ENCODE measurements around the gene MBOAT1. TPM values are rescaled to one million over a fixed set of nuclear protein-coding genes. Genes with fewer than 3 reads are reported as not detected.
"Not testable (repeated sequence)": the region's sequence is repeated elsewhere in the genome, so short reads cannot be mapped to it uniquely, and the experiment has no call there.

Gene MBOAT1
- total RNA-seq, 1 experiment from 2014 or later: 22.0 TPM

DNA sequence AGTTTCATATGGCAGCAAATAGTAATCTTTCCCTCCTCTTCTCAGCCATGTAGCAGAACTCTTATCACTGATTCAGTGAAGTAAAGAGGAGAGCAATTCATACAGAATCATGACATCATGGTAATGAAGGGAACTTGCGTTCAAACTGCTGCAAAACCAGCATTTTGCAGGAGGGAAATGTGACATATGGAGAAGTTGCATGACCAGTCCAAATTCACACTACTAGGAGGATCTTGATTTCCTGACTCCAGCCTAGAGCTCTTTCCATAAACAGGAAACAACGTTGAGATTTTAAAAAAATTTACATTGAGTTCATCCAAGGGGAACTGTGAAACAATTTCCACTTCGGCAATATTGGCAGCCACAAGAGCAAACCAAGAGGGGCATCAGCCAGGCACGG lies 63.8 kb downstream of the MBOAT1 start:
- Histone ChIP-seq H3K9me3 (ENCODE audit: insufficient read depth, low read depth) (no peaks in the 10 kb centered on the region), H4K20me1 (ENCODE audit: insufficient read depth) (no peaks in the 10 kb centered on the region), H3F3A (ENCODE audit: insufficient read depth, low read depth) (no peaks in the 10 kb centered on the region), H3K27me3 (ENCODE audit: insufficient read depth, low read depth) (no peaks in the 10 kb centered on the region), H3K27ac (no peak overlapping the region), H3K4me1 (replicated peaks; ENCODE audit: insufficient read depth) (no peaks in the 10 kb centered on the region), H3K36me3 (ENCODE audit: low read depth) (no peaks in the 10 kb centered on the region), H3K79me2 (ENCODE audit: low read depth) (no peaks in the 10 kb centered on the region), H2AFZ (no peak overlapping the region), H3K9me2 (ENCODE audit: insufficient read depth) (no peaks in the 10 kb centered on the region), H3K4me2 (no peak overlapping the region), H3K4me3 (no peak overlapping the region)
- BruUV-seq (replicated peaks): no TSS peak
- ChIA-PET CTCF (no interaction called here), POLR2A (ENCODE audit: unreplicated experiment) (interaction anchor here (0.6 kb wide), 1 partner anchor 88 kb away, joined by 3 read pairs; no protein-coding TSS in a partner anchor)
- intact Hi-C loops (cut with micrococcal nuclease; ENCODE audit: unreplicated experiment): no loop called here
- no peak for TF ChIP-seq EZH2 (IDR thresholded peaks at IDR 0.05; ENCODE audit: low read depth)
- TF ChIP-seq, protein P1, sequence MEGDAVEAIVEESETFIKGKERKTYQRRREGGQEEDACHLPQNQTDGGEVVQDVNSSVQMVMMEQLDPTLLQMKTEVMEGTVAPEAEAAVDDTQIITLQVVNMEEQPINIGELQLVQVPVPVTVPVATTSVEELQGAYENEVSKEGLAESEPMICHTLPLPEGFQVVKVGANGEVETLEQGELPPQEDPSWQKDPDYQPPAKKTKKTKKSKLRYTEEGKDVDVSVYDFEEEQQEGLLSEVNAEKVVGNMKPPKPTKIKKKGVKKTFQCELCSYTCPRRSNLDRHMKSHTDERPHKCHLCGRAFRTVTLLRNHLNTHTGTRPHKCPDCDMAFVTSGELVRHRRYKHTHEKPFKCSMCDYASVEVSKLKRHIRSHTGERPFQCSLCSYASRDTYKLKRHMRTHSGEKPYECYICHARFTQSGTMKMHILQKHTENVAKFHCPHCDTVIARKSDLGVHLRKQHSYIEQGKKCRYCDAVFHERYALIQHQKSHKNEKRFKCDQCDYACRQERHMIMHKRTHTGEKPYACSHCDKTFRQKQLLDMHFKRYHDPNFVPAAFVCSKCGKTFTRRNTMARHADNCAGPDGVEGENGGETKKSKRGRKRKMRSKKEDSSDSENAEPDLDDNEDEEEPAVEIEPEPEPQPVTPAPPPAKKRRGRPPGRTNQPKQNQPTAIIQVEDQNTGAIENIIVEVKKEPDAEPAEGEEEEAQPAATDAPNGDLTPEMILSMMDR (conservative IDR thresholded peaks at IDR 0.05): no peak
- DNase-seq: no peak

DNA sequence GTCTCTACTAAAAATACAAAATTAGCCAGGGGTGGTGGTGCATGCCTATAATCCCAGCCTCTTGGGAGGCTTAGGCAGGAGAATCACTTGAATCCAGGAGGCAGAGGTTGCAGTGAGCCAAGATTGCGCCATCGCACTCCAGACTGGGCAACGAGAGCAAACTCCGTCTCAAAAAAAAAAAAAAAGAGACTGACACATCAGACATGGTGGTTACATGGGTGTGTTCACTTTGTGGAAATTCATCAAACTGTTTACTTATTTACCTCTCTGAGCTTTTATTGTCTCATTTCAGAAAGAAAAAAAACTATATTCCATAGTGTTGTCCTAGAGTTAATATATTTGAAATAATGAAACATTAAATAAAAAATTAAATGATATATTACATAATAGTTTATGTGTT lies 64.8 kb downstream of the MBOAT1 start:
- intact Hi-C loops (cut with micrococcal nuclease; ENCODE audit: unreplicated experiment): no loop called here
- TF ChIP-seq, protein P1 (conservative IDR thresholded peaks at IDR 0.05): no peak
- TF ChIP-seq EZH2 (IDR thresholded peaks at IDR 0.05; ENCODE audit: low read depth): no peak
- BruUV-seq (replicated peaks): no TSS peak
- ChIA-PET CTCF (no interaction called here), POLR2A (ENCODE audit: unreplicated experiment) (no interaction called here)
- Histone ChIP-seq H3K9me3 (ENCODE audit: insufficient read depth, low read depth) (no peaks in the 10 kb centered on the region), H4K20me1 (ENCODE audit: insufficient read depth) (no peaks in the 10 kb centered on the region), H3K27me3 (ENCODE audit: insufficient read depth, low read depth) (no peaks in the 10 kb centered on the region), H3K79me2 (ENCODE audit: low read depth) (no peaks in the 10 kb centered on the region), H3K4me3 (no peak overlapping the region), H3K9me2 (ENCODE audit: insufficient read depth) (no peaks in the 10 kb centered on the region), H2AFZ (no peak overlapping the region), H3K27ac (no peak overlapping the region), H3K4me1 (replicated peaks; ENCODE audit: insufficient read depth) (no peaks in the 10 kb centered on the region), H3K4me2 (no peak overlapping the region), H3F3A (ENCODE audit: insufficient read depth, low read depth) (no peaks in the 10 kb centered on the region), H3K36me3 (ENCODE audit: low read depth) (no peaks in the 10 kb centered on the region)
- no peak for DNase-seq

DNA sequence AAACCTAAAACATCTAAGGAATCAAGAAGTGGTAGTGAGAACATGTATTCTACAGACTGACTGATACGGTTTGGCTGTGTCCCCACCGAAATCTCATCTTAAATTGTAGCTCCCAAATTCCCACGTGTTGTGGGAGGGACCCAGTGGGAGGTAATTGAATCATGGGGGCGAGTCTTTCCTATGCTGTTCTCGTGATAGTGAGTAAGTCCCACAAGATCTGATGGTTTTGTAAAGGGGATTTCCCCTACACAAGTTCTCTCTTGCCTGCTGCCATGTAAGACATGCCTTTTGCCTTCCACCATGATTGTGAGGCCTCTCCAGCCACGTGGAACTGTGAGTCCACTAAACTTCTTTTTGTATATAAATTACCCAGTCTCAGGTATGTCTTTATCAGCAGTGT lies 65.4 kb downstream of the MBOAT1 start:
- POLR2A ChIA-PET (ENCODE audit: unreplicated experiment); H3K36me3 ChIP-seq (ENCODE audit: low read depth); H3K4me1 ChIP-seq (replicated peaks; ENCODE audit: insufficient read depth); H3K9me2 ChIP-seq (ENCODE audit: insufficient read depth); intact Hi-C loops (cut with micrococcal nuclease; ENCODE audit: unreplicated experiment); H4K20me1 ChIP-seq (ENCODE audit: insufficient read depth); H3K9me3 ChIP-seq (ENCODE audit: insufficient read depth, low read depth); H3K4me3 ChIP-seq; CTCF ChIA-PET; H3K79me2 ChIP-seq (ENCODE audit: low read depth); H3K4me2 ChIP-seq; H3K27ac ChIP-seq; H2AFZ ChIP-seq; H3F3A ChIP-seq (ENCODE audit: insufficient read depth, low read depth); H3K27me3 ChIP-seq (ENCODE audit: insufficient read depth, low read depth); BruUV-seq (replicated peaks); DNase-seq: not testable (repeated sequence)

DNA sequence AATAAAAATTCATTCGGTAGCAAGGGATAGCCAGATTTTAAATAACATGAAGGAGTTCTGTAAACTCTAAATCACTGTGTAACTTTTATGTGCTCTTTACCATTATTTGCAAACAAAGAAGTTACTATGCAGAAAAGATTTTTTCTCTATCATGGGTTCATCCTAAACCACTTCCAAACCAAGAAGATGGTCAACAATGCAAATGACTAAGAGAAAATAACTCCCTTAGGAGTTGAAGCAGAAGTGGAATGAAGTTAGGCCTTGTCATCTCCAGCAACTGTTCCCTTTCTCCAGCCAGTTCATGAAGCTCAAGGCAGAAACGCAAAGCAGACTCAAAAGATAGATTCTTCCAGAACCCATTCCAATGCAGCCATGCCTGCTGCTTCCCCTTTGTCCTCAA lies 66.0 kb downstream of the MBOAT1 start:
- ChIA-PET POLR2A (ENCODE audit: unreplicated experiment) (no interaction called here), CTCF (no interaction called here)
- Histone ChIP-seq H3F3A (ENCODE audit: insufficient read depth, low read depth) (no peaks in the 10 kb centered on the region), H4K20me1 (ENCODE audit: insufficient read depth) (no peaks in the 10 kb centered on the region), H2AFZ (no peak overlapping the region), H3K27ac (no peak overlapping the region), H3K9me3 (ENCODE audit: insufficient read depth, low read depth) (no peaks in the 10 kb centered on the region), H3K79me2 (ENCODE audit: low read depth) (no peaks in the 10 kb centered on the region), H3K4me2 (no peak overlapping the region), H3K27me3 (ENCODE audit: insufficient read depth, low read depth) (no peaks in the 10 kb centered on the region), H3K36me3 (ENCODE audit: low read depth) (no peaks in the 10 kb centered on the region), H3K4me3 (no peak overlapping the region), H3K9me2 (ENCODE audit: insufficient read depth) (no peaks in the 10 kb centered on the region), H3K4me1 (replicated peaks; ENCODE audit: insufficient read depth) (no peaks in the 10 kb centered on the region)
- intact Hi-C loops (cut with micrococcal nuclease; ENCODE audit: unreplicated experiment): no loop called here
- no TSS peak for BruUV-seq (replicated peaks)
- TF ChIP-seq EZH2 (IDR thresholded peaks at IDR 0.05; ENCODE audit: low read depth): no peak
- TF ChIP-seq, protein P1 (conservative IDR thresholded peaks at IDR 0.05): no peak
- no peak for DNase-seq
